Mucosa of descending colon (tissue), 3 donors: ENCODE measurements around the gene KSR2. TPM values are rescaled to one million over a fixed set of nuclear protein-coding genes. Genes with fewer than 3 reads are reported as not detected.

ENCODE experiments used
- ATAC-seq: fragments of 200-7000 bp; cut with Tn5 transposase; one replicate; pipeline ENCODE4 v1.9.1; 2020; ENCODE audit warnings: mild to moderate bottlenecking, moderate library complexity
- DNase-seq, 3 donors: peaks; one replicate each; pipeline ENCODE4 v3.0.0-alpha.2; 2020
- H3K36me3 ChIP-seq: fragments of 200-600 bp; one replicate; pipeline ENCODE4 v1.8.0; 2021; ENCODE audit warnings: low read depth, mild to moderate bottlenecking
- H3K4me1 ChIP-seq: fragments of 200-600 bp; one replicate; pipeline ENCODE4 v1.8.0; 2021; ENCODE audit warnings: low read depth, mild to moderate bottlenecking
- H3K4me3 ChIP-seq: fragments of 200-600 bp; one replicate; pipeline ENCODE4 v1.8.0; 2021; ENCODE audit warnings: mild to moderate bottlenecking
- H3K9me3 ChIP-seq: fragments of 200-600 bp; one replicate; pipeline ENCODE4 v1.8.0; 2021; ENCODE audit warnings: mild to moderate bottlenecking
- CTCF ChIP-seq: fragments of 200-600 bp; IDR thresholded peaks from one replicate; pipeline ENCODE4 v1.8.0; 2022; ENCODE audit warnings: antibody characterized with exemption, mild to moderate bottlenecking
- intact Hi-C, 2 donors: fragments of 100-400 bp; cut with DNase I in 1 of 2; cut with micrococcal nuclease in 1 of 2; formaldehyde crosslinking; loops; one replicate each; pipeline versions ENCODE4 v1.11.0 to v1.11.1; 2022; cut with DNase I, micrococcal nuclease
- total RNA-seq, 3 donors: library from RNA; stranded (reverse); fragmentation: NEBNext Ultra II Directional in 2 of 3; extraction: Animal tissue kit (Norgen Biotek cat#: 25700) in 2 of 3; gene quantifications; one replicate each; pipeline versions ENCODE4 v1.2.1 to v1.2.4, GENCODE V29; 2021 to 2023
- donor health status: DM: no; HTN: no; CAD: no; lungs with moderate emphysema.
- donor health status: DM: no; HTN: no; CAD: no.
- donor health status: DM: no; HTN: yes; CAD: no.

KSR2 gene
- total RNA-seq, 3 donors from 2014 or later: 1.4 to 2.8 (median 2.5) TPM

GRCh38 chr12:117674313-117674712 is 294.5 kb downstream of the KSR2 start:
- no peak for DNase-seq
- H3K4me3 ChIP-seq: no peak overlapping the region
- no peak for ATAC-seq
- H3K4me1 ChIP-seq: no peaks in the 10 kb centered on the region
- no peaks in the 10 kb centered on the region for H3K9me3 ChIP-seq
- H3K36me3 ChIP-seq: no peaks in the 10 kb centered on the region
- intact Hi-C loops: no loop called here
- TF ChIP-seq CTCF: no peak

DNA sequence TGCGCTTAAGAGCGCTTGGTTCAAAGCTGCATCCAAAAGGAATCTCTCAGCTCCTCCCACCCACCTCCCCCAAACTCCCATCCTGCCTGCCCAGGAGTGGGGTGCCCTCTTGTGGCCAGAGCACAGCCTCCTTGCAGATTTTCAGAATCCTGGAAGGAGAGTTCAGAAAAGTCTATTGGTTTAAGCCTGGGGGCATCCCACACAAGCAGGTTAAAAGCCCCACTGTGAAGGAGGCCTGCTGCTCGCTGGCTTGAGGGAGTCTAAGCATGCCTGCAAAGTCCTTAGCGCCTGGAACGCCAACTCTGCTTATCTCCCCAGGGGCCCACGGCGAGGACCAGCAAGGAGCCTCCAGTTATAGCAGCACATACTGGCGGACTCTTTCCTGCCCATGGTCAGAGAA is 297.1 kb downstream of the KSR2 start:
- Histone ChIP-seq H3K9me3 (no peaks in the 10 kb centered on the region), H3K4me1 (no peaks in the 10 kb centered on the region), H3K36me3 (no peaks in the 10 kb centered on the region), H3K4me3 (no peak overlapping the region)
- intact Hi-C loops: no loop called here
- no peak for ATAC-seq
- TF ChIP-seq CTCF: no peak
- DNase-seq: peak in 2 of 3 donors; percentile 31 to 40

DNA sequence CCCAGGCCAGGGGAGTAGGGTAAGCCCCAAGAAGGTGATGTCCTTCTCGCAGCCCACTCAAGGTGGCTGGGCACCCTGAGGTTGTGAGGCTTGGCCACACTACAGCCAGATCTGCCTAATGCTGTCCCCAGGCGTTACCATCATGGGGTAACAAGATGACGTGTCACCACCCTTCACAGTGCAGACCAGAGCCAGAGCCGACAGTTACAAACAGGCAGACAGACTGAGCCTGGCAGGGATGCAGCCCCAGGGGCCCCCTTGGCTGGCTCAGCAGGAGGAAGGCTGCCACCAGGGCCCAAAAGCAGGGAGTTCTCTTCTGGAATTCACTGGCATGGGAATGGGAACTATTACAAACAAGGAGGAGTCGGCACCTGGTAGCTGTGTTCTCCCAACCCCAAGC is 304.6 kb downstream of the KSR2 start:
- ATAC-seq (no peak), DNase-seq (no peak)
- no peaks in the 10 kb centered on the region for H3K4me1 ChIP-seq
- H3K4me3 ChIP-seq: no peak overlapping the region
- H3K36me3 ChIP-seq: no peaks in the 10 kb centered on the region
- TF ChIP-seq CTCF: no peak
- intact Hi-C loops: no loop called here
- H3K9me3 ChIP-seq: no peaks in the 10 kb centered on the region

DNA sequence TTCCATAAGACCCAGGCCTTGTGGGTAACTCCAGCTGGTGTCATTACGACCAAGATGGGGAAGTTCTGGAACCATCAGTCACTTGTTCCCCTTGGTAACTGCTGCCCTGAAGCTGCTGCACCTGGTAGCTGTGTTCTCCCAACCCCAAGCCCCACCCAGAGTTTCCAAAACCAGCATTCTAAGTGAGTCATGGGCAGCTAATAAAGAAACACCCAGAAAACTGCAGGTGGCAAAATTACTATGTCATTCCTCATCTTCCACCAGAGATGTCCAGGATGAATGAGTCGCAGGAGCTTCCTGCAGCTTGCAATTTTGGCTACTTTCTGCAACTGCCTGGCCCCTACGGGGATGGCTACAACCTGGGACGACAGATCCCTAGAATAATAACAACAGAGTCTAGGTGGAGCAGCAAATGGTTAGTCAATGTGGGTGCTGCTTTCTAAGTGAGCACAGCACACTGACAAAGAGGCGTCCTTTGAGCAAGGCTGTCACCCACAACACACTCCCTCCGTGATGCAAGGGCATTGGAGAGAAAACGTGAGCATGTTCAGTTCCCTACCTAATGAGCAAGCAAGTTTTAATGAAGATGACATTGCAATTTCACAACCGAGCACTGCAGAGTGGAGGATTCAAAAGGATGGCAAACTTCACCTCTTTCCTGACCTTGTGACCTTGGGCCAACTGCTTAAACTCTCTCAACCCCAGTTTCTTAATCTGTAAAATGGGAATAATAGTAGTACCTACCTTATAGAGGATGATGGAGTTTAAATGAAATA is 306.0 kb downstream of the KSR2 start:
- H3K4me1 ChIP-seq: no peaks in the 10 kb centered on the region
- H3K4me3 ChIP-seq: no peak overlapping the region
- TF ChIP-seq CTCF: no peak
- H3K9me3 ChIP-seq: no peaks in the 10 kb centered on the region
- ATAC-seq: no peak
- intact Hi-C loops: no loop called here
- no peak for DNase-seq
- no peaks in the 10 kb centered on the region for H3K36me3 ChIP-seq

- intact Hi-C loops: no loop called here
- no peak for TF ChIP-seq CTCF
- ATAC-seq: no peak
These were observed 306.6 kb downstream of the KSR2 start for GRCh38 chr12:117662220-117662619.

More at GRCh38 chr12:117662220-117662619, 306.6 kb downstream of the KSR2 start:
- no peak overlapping the region for H3K4me3 ChIP-seq
- H3K36me3 ChIP-seq: no peaks in the 10 kb centered on the region
- no peaks in the 10 kb centered on the region for H3K9me3 ChIP-seq
- no peaks in the 10 kb centered on the region for H3K4me1 ChIP-seq
- DNase-seq: no peak
